ENCODE measurements around the gene FBRSL1. TPM values are rescaled to one million over a fixed set of nuclear protein-coding genes. Genes with fewer than 3 reads are reported as not detected.

Gene FBRSL1
- total RNA-seq, 2 donors from 2014 or later = 20.2 to 22.5 TPM

DNA sequence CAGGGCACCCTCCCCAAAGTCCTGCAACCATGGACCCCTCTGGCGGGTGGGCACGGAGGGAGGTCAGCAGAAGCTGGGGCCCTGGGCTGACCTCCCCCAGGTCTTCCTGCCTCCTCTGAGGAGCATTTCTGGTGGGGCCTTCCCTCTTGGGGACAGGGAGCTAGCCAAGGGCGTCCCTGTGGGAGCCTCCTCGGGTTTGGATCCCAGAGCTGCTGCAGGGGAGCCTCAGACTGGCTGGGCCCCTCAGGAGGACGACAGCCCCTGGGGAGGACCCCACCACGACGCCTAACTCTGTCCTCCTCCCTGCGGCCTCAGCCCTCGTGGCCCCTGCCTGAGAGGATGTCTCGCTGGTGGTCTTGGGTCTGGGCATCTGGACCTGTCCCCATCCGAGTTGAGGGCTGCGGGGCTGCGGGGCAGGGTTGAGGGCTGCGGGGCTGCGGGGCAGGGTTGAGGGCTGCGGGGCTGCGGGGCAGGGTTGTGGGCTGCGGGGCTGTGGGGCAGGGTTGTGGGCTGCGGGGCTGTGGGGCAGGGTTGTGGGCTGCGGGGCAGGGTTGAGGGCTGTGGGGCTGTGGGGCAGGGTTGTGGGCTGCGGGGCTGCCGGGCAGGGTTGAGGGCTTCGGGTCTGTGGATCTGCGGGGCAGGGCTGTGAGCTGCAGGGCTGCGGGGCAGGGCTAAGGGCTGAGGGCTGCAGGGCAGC, 37.4 kb downstream of the FBRSL1 start:
- H3K27me3 ChIP-seq (replicated peaks; ENCODE audit: insufficient read depth) = no peaks in the 10 kb centered on the region
- no peak overlapping the region for H3K27ac ChIP-seq
- no peaks in the 10 kb centered on the region for H3K36me3 ChIP-seq
- DNase-seq (ENCODE audit: low spot score) (no peak), ATAC-seq (ENCODE audit: insufficient number of reproducible peaks, low FRiP score, low read depth) (no peak)
- H3K4me1 ChIP-seq (ENCODE audit: control insufficient read depth in 1 of 2, low read depth in 2 of 2) = no peaks in the 10 kb centered on the region
- no peak for TF ChIP-seq CTCF (IDR thresholded peaks at IDR 0.05)
- no peak overlapping the region for H3K4me3 ChIP-seq
- no peaks in the 10 kb centered on the region for H3K9me3 ChIP-seq

GRCh38 chr12:132527883-132528264, 37.9 kb downstream of the FBRSL1 start:
- no peak for ATAC-seq (ENCODE audit: insufficient number of reproducible peaks, low FRiP score, low read depth)
- H3K4me3 ChIP-seq = no peak overlapping the region
- no peaks in the 10 kb centered on the region for H3K4me1 ChIP-seq (ENCODE audit: control insufficient read depth in 1 of 2, low read depth in 2 of 2)
- TF ChIP-seq CTCF (IDR thresholded peaks at IDR 0.05) = no peak
- no peaks in the 10 kb centered on the region for H3K36me3 ChIP-seq
- no peaks in the 10 kb centered on the region for H3K27me3 ChIP-seq (replicated peaks; ENCODE audit: insufficient read depth)
- H3K27ac ChIP-seq = no peak overlapping the region
- no peak for DNase-seq (ENCODE audit: low spot score)
- no peaks in the 10 kb centered on the region for H3K9me3 ChIP-seq

DNA sequence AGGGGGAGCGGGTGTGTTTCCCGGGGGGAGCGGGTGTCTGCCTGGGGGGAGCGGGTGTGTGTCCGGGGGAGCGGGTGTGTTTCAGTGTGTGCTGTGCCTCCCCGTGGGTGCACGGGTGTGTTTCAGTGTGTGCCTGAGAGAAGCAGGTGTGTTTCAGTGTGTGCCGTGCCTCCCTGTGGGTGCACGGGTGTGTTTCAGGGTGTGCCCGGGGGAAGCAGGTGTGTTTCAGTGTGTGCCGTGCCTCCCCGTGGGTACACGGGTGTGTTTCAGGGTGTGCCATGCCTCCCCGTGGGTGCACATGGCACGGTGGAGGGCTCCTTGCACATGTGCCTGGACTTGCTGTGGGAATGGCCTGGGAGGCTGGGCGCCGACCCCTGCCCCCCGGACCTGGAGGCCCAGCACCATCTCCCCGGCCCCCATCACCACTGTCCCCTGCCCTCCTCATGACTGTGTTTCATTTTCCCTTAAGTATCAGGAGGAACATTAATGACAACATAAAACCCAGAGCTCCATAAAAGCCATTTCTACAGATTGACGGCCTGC, 38.7 kb downstream of the FBRSL1 start:
- no peak for ATAC-seq (ENCODE audit: insufficient number of reproducible peaks, low FRiP score, low read depth)
- TF ChIP-seq CTCF (IDR thresholded peaks at IDR 0.05) = no peak
- H3K36me3 ChIP-seq = no peaks in the 10 kb centered on the region

GRCh38 chr12:132529156-132529839, 39.3 kb downstream of the FBRSL1 start:
- Histone ChIP-seq H3K27me3 (replicated peaks; ENCODE audit: insufficient read depth) (no peaks in the 10 kb centered on the region), H3K4me3 (no peak overlapping the region), H3K27ac (no peak overlapping the region), H3K36me3 (no peaks in the 10 kb centered on the region), H3K4me1 (ENCODE audit: control insufficient read depth in 1 of 2, low read depth in 2 of 2) (no peaks in the 10 kb centered on the region), H3K9me3 (no peaks in the 10 kb centered on the region)
- no peak for TF ChIP-seq CTCF (IDR thresholded peaks at IDR 0.05)
- no peak for DNase-seq (ENCODE audit: low spot score)
- no peak for ATAC-seq (ENCODE audit: insufficient number of reproducible peaks, low FRiP score, low read depth)

More for the DNA sequence above, 38.7 kb downstream of the FBRSL1 start:
- Histone ChIP-seq H3K27me3 (replicated peaks; ENCODE audit: insufficient read depth) (no peaks in the 10 kb centered on the region), H3K9me3 (no peaks in the 10 kb centered on the region), H3K27ac (no peak overlapping the region), H3K4me1 (ENCODE audit: control insufficient read depth in 1 of 2, low read depth in 2 of 2) (no peaks in the 10 kb centered on the region), H3K4me3 (no peak overlapping the region)
- no peak for DNase-seq (ENCODE audit: low spot score)

DNA sequence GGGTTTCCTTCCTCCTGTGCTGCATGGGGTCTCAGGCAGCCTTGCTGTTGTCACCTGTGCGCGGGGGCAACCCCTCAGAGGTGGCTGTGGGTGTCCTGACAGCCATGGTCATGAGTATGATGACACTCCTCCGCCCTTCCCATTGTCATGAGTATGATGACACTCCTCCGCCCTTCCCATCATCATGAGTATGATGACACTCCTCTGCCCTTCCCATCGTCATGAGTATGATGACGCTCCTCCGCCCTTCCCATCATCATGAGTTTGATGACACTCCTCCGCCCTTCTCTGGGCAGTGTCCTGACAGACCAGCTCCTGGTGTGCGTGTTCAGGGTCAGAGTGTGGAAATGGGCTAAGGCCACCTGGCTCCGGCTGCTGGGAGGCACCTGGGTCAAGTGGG, 40.0 kb downstream of the FBRSL1 start:
- Histone ChIP-seq H3K27me3 (replicated peaks; ENCODE audit: insufficient read depth) (no peaks in the 10 kb centered on the region), H3K36me3 (no peaks in the 10 kb centered on the region)

More for the DNA sequence above, 40.0 kb downstream of the FBRSL1 start:
- H3K9me3 ChIP-seq = no peaks in the 10 kb centered on the region
- no peaks in the 10 kb centered on the region for H3K4me1 ChIP-seq (ENCODE audit: control insufficient read depth in 1 of 2, low read depth in 2 of 2)
- ATAC-seq (ENCODE audit: insufficient number of reproducible peaks, low FRiP score, low read depth) = no peak
- H3K4me3 ChIP-seq = no peak overlapping the region
- no peak for TF ChIP-seq CTCF (IDR thresholded peaks at IDR 0.05)
- no peak overlapping the region for H3K27ac ChIP-seq
- DNase-seq (ENCODE audit: low spot score) = no peak
